GM21619 (cell line): ENCODE results near the gene TAB3.

ENCODE experiments used
- ATAC-seq: cut with Tn5 transposase; IDR thresholded peaks from one replicate; pipeline ENCODE4 v1.9.1; 2021; ENCODE audit not compliant: unreplicated experiment

Gene TAB3

GRCh38 chrX:30779453-30780030 is 109.5 kb downstream of the TAB3 start:
- no peak for ATAC-seq

GRCh38 chrX:30777575-30777974 is 111.5 kb downstream of the TAB3 start:
- no peak for ATAC-seq
